ENCODE data around the gene ZMAT5.

Gene ZMAT5, protein sequence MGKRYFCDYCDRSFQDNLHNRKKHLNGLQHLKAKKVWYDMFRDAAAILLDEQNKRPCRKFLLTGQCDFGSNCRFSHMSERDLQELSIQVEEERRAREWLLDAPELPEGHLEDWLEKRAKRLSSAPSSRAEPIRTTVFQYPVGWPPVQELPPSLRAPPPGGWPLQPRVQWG

DNA sequence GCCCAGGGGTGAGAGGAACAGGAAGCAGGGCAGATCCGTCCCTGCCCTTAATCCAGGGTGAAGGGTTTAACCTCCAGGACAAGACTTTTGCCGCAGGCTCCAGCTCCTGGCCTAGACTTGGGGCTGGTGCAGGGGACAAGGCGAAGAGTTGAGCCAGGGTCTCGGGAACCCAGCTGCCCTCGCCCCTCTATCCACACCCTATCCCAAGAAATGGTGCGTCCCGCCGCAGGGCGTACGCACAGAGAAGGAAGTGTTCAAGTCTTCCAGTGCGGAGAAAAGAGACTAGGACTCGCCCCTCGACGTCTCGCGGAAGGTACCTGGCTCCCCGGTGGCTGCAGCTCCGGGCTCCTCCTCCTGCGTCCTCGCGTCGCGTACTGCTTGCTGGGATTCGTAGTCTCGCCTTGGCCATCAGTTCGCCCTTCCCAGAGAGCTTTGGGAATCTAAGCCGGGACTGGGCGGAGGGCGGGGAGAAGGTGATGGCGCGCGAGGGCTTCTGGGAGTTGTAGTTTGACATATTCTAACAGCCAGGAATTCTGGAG lies at the start of gene ZMAT5:
TSS of gene ZMAT5 (minus strand) at position 376 of the 539 bp plus-strand sequence. CDS start 18,463 bp downstream, outside the sequence.
- peak within 1 kb of the TSS; percentile 84 for H3K4me2 ChIP-seq (ENCODE audit: insufficient read depth, low read length)
- peak within 1 kb of the TSS; percentile 99 for H2AFZ ChIP-seq (ENCODE audit: low read depth, low read length)
- ATAC-seq (ENCODE audit: insufficient read depth, low read depth) (peak; percentile 95), DNase-seq (peak; percentile 96)
- H3K4me1 ChIP-seq (ENCODE audit: insufficient read depth, low read length), result peaks cover 39% of the 10 kb centered on the region
- peaks cover 20% of the 10 kb centered on the region for H3K36me3 ChIP-seq (ENCODE audit: insufficient read depth, low read length)
- peak within 1 kb of the TSS; percentile 93 for H3K27ac ChIP-seq (ENCODE audit: low read length)
- TF ChIP-seq EZH2 (IDR thresholded peaks at IDR 0.05; ENCODE audit: borderline replicate concordance, low read depth, low read length, severe bottlenecking) (no peak), CTCF (IDR thresholded peaks at IDR 0.05; ENCODE audit: borderline replicate concordance, extremely low read depth, low read length, poor library complexity, severe bottlenecking) (no peak)
- no peaks in the 10 kb centered on the region for H3K9me3 ChIP-seq (ENCODE audit: insufficient read depth, low read length, severe bottlenecking)
- peaks cover 6% of the 10 kb centered on the region; the same call in 1 of the 2 replicates for H4K20me1 ChIP-seq (ENCODE audit: insufficient read depth, low read length)
- no peaks in the 10 kb centered on the region for H3K27me3 ChIP-seq (ENCODE audit: insufficient read depth, low read length, poor library complexity)
- H3K9ac ChIP-seq (ENCODE audit: low read depth, low read length), result peak within 1 kb of the TSS; percentile 79
- peaks cover 49% of the 10 kb centered on the region for H3K79me2 ChIP-seq (ENCODE audit: insufficient read depth, low read length)
- peak within 1 kb of the TSS; percentile 88 to 91 for H3K4me3 ChIP-seq (ENCODE audit: low read depth in 1 of 2, low read length in 2 of 2)

- H2AFZ ChIP-seq (ENCODE audit: low read depth, low read length), result no peak overlapping the region
- H3K27ac ChIP-seq (ENCODE audit: low read length), result no peak overlapping the region
- peaks cover 87% of the 10 kb centered on the region for H3K36me3 ChIP-seq (ENCODE audit: insufficient read depth, low read length)
- TF ChIP-seq EZH2 (IDR thresholded peaks at IDR 0.05; ENCODE audit: borderline replicate concordance, low read depth, low read length, severe bottlenecking), result no peak
- no peak for TF ChIP-seq CTCF (IDR thresholded peaks at IDR 0.05; ENCODE audit: borderline replicate concordance, extremely low read depth, low read length, poor library complexity, severe bottlenecking)
- no peaks in the 10 kb centered on the region for H3K9me3 ChIP-seq (ENCODE audit: insufficient read depth, low read length, severe bottlenecking)
- H4K20me1 ChIP-seq (ENCODE audit: insufficient read depth, low read length), result no peaks in the 10 kb centered on the region
- no peaks in the 10 kb centered on the region for H3K4me1 ChIP-seq (ENCODE audit: insufficient read depth, low read length)
- no peak overlapping the region for H3K9ac ChIP-seq (ENCODE audit: low read depth, low read length)
- DNase-seq (no peak), ATAC-seq (ENCODE audit: insufficient read depth, low read depth) (no peak)
- H3K27me3 ChIP-seq (ENCODE audit: insufficient read depth, low read length, poor library complexity), result no peaks in the 10 kb centered on the region
- H3K79me2 ChIP-seq (ENCODE audit: insufficient read depth, low read length), result no peaks in the 10 kb centered on the region
- no peak overlapping the region for H3K4me3 ChIP-seq (ENCODE audit: low read depth in 1 of 2, low read length in 2 of 2)
- no peak overlapping the region for H3K4me2 ChIP-seq (ENCODE audit: insufficient read depth, low read length)
These were observed 49.7 kb upstream of the ZMAT5 start for GRCh38 chr22:29816539-29816938.

GRCh38 chr22:29816128-29816527 lies 49.3 kb upstream of the ZMAT5 start:
- DNase-seq (no peak), ATAC-seq (ENCODE audit: insufficient read depth, low read depth) (no peak)
- no peaks in the 10 kb centered on the region for H3K4me1 ChIP-seq (ENCODE audit: insufficient read depth, low read length)
- H3K36me3 ChIP-seq (ENCODE audit: insufficient read depth, low read length), result peaks cover 87% of the 10 kb centered on the region
- no peak overlapping the region for H3K9ac ChIP-seq (ENCODE audit: low read depth, low read length)
- no peaks in the 10 kb centered on the region for H3K79me2 ChIP-seq (ENCODE audit: insufficient read depth, low read length)
- no peak overlapping the region for H3K27ac ChIP-seq (ENCODE audit: low read length)
- no peak overlapping the region for H3K4me2 ChIP-seq (ENCODE audit: insufficient read depth, low read length)
- no peak overlapping the region for H2AFZ ChIP-seq (ENCODE audit: low read depth, low read length)
- H3K9me3 ChIP-seq (ENCODE audit: insufficient read depth, low read length, severe bottlenecking), result no peaks in the 10 kb centered on the region
- TF ChIP-seq CTCF (IDR thresholded peaks at IDR 0.05; ENCODE audit: borderline replicate concordance, extremely low read depth, low read length, poor library complexity, severe bottlenecking), result no peak
- TF ChIP-seq EZH2 (IDR thresholded peaks at IDR 0.05; ENCODE audit: borderline replicate concordance, low read depth, low read length, severe bottlenecking), result no peak
- H3K4me3 ChIP-seq (ENCODE audit: low read depth in 1 of 2, low read length in 2 of 2), result no peak overlapping the region
- H3K27me3 ChIP-seq (ENCODE audit: insufficient read depth, low read length, poor library complexity), result no peaks in the 10 kb centered on the region
- no peaks in the 10 kb centered on the region for H4K20me1 ChIP-seq (ENCODE audit: insufficient read depth, low read length)

All from DND-41 (cell line).